MM.1S (cell line): Measurements from ENCODE around the gene DCTN2.

ENCODE experiments used
- DNase-seq: peaks from one replicate; pipeline ENCODE4 v3.0.0-alpha.2; 2015
- H2AFZ ChIP-seq: fragments of 300-600 bp; sonication (generic); 2 replicates; pipeline ENCODE4 v1.6.0; 2016; ENCODE audit warnings: antibody characterized with exemption, low read length
- H3F3A ChIP-seq: fragments of 300-600 bp; sonication (generic); 2 replicates; pipeline ENCODE4 v1.6.1; 2016; ENCODE audit warnings: mild to moderate bottlenecking, antibody characterized with exemption, low read length, moderate library complexity, mixed read lengths; ENCODE audit not compliant: insufficient read depth
- H3K27ac ChIP-seq: fragments of 300-600 bp; sonication (generic); 2 replicates; pipeline ENCODE4 v1.5.1; 2016; ENCODE audit warnings: mild to moderate bottlenecking, low read length
- H3K27me3 ChIP-seq: fragments of 300-600 bp; sonication (generic); replicated peaks from 2 replicates; pipeline ENCODE4 v1.6.0; 2016; ENCODE audit warnings: low read length; ENCODE audit not compliant: insufficient read depth
- H3K36me3 ChIP-seq: fragments of 300-600 bp; sonication (generic); replicated peaks from 2 replicates; pipeline ENCODE4 v1.6.1; 2016; ENCODE audit warnings: mild to moderate bottlenecking, low read length, mixed read lengths; ENCODE audit not compliant: insufficient read depth
- H3K4me1 ChIP-seq: fragments of 300-600 bp; sonication (generic); 2 replicates; pipeline ENCODE4 v1.6.1; 2016; ENCODE audit warnings: low read length, mixed read lengths
- H3K4me2 ChIP-seq: fragments of 300-600 bp; sonication (generic); 2 replicates; pipeline ENCODE4 v1.6.0; 2016; ENCODE audit warnings: low read depth, low read length
- H3K4me3 ChIP-seq: fragments of 300-600 bp; sonication (generic); 2 replicates; pipeline ENCODE4 v1.5.1; 2016; ENCODE audit warnings: low read length, mixed read lengths
- H3K79me2 ChIP-seq: fragments of 300-600 bp; sonication (generic); 2 replicates; pipeline ENCODE4 v1.6.1; 2016; ENCODE audit warnings: mixed run types, low read length, mixed read lengths
- H3K9ac ChIP-seq: fragments of 300-600 bp; sonication (generic); 2 replicates; pipeline ENCODE4 v1.6.1; 2016; ENCODE audit warnings: low read length, mixed read lengths
- H3K9me2 ChIP-seq: fragments of 300-600 bp; sonication (generic); replicated peaks from 2 replicates; pipeline ENCODE4 v1.6.1; 2016; ENCODE audit warnings: mild to moderate bottlenecking, low read length, mixed read lengths; ENCODE audit not compliant: insufficient read depth
- H3K9me3 ChIP-seq: fragments of 300-600 bp; sonication (generic); replicated peaks from 2 replicates; pipeline ENCODE4 v1.6.1; 2016; ENCODE audit warnings: mild to moderate bottlenecking, low read length, mixed read lengths; ENCODE audit not compliant: insufficient read depth
- H4K20me1 ChIP-seq: fragments of 300-600 bp; sonication (generic); 2 replicates; pipeline ENCODE4 v1.6.1; 2016; ENCODE audit warnings: mild to moderate bottlenecking, low read length, moderate library complexity, mixed read lengths; ENCODE audit not compliant: insufficient read depth
- EZH2 ChIP-seq: fragments of 300-600 bp; sonication (generic); optimal IDR thresholded peaks from 2 replicates; pipeline ENCODE3; 2017; ENCODE audit warnings: low read depth, mild to moderate bottlenecking, antibody characterized with exemption, low read length, mixed read lengths
- EZH2phosphoT487 ChIP-seq: fragments of 300-600 bp; sonication (generic); IDR thresholded peaks from 2 replicates; pipeline ENCODE4 v1.6.1; 2018; ENCODE audit warnings: antibody characterized with exemption, low read length
- TF ChIP-seq, protein P1 (sequence below): fragments of 300-600 bp; sonication (generic); IDR thresholded peaks from 2 replicates; pipeline ENCODE4 v1.5.1; 2016; ENCODE audit warnings: antibody characterized with exemption, low read length, mixed read lengths

DCTN2 gene

DNA sequence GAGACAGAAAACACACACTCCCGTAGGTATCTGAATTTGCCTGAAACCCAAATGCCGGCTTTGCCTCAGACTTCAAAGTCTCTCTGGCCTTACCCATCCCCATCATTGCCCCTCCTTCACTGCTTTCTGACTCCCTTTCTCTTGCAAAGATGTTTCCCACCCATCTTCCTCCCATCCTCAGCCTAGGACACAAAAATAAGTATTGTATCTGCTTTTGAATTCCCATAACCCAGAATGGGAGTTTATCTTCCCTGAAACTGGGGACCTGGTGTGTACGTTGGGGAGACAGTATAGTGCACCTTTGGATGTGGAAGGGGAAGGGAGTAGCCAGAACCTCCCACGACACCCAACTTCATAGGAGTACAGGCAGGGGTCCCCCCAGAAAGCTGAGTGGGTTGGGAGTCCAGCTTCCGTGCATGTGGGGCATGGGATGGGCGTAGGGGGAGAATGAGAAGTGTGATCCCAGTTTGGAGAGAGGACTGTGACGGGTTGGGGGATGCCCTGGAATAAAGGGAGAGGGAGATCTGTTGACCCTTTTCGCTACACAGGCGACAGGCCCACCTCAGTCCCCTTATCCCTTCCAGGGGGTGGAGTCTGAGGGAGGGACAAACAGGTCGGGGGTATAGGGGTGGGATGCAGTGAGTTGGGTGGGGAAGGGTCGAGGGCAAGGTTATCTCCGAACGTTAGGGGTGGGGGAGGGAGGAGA lies 2.4 kb upstream of the DCTN2 start:
- Histone ChIP-seq H3K27me3 (peaks cover 25% of the 10 kb centered on the region), H3K4me3 (peak overlapping the region; percentile 60), H3K4me1 (peaks cover 10% of the 10 kb centered on the region; the same call in 1 of the 2 replicates), H3F3A (no peaks in the 10 kb centered on the region), H4K20me1 (no peaks in the 10 kb centered on the region), H3K4me2 (peak overlapping the region; percentile 95), H3K9ac (no peak overlapping the region), H3K79me2 (peaks cover 25% of the 10 kb centered on the region), H3K27ac (no peak overlapping the region), H2AFZ (peak overlapping the region; percentile 80), H3K9me3 (no peaks in the 10 kb centered on the region), H3K36me3 (no peaks in the 10 kb centered on the region), H3K9me2 (no peaks in the 10 kb centered on the region)
- no peak for DNase-seq
- TF ChIP-seq, protein P1, sequence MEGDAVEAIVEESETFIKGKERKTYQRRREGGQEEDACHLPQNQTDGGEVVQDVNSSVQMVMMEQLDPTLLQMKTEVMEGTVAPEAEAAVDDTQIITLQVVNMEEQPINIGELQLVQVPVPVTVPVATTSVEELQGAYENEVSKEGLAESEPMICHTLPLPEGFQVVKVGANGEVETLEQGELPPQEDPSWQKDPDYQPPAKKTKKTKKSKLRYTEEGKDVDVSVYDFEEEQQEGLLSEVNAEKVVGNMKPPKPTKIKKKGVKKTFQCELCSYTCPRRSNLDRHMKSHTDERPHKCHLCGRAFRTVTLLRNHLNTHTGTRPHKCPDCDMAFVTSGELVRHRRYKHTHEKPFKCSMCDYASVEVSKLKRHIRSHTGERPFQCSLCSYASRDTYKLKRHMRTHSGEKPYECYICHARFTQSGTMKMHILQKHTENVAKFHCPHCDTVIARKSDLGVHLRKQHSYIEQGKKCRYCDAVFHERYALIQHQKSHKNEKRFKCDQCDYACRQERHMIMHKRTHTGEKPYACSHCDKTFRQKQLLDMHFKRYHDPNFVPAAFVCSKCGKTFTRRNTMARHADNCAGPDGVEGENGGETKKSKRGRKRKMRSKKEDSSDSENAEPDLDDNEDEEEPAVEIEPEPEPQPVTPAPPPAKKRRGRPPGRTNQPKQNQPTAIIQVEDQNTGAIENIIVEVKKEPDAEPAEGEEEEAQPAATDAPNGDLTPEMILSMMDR: no peak
- no peak for TF ChIP-seq EZH2phosphoT487
- no peak for TF ChIP-seq EZH2

DNA sequence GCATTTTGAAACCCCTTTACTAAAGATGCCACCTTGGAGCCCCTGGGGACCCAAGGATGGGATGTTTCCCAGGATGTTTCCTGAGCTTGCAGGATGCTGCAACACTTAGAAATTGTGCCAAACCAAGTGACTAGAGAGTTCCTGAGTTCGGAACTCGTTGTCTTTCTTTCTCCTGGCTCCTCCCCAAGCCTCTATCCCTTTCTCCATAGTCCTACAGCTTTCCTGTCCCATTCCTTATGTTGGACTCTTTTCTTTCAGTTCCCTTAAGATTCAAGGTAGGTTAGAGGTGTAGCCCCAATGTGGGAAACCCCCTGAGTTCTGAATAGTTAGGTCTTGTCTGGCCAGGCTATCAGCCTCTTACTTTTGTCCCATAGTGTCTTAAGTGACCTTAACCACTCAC lies 1.5 kb upstream of the DCTN2 start:
- Histone ChIP-seq H4K20me1 (no peaks in the 10 kb centered on the region), H3K27ac (no peak overlapping the region), H3K4me2 (no peak overlapping the region), H3K79me2 (peaks cover 29% of the 10 kb centered on the region), H3K9me2 (no peaks in the 10 kb centered on the region), H3K4me3 (no peak overlapping the region), H3F3A (no peaks in the 10 kb centered on the region), H3K9ac (no peak overlapping the region), H3K27me3 (peaks cover 25% of the 10 kb centered on the region), H3K4me1 (peaks cover 10% of the 10 kb centered on the region; the same call in 1 of the 2 replicates), H2AFZ (no peak overlapping the region), H3K9me3 (no peaks in the 10 kb centered on the region), H3K36me3 (no peaks in the 10 kb centered on the region)
- TF ChIP-seq, protein P1: no peak
- TF ChIP-seq EZH2phosphoT487 (no peak), EZH2 (no peak)
- DNase-seq: no peak

DNA sequence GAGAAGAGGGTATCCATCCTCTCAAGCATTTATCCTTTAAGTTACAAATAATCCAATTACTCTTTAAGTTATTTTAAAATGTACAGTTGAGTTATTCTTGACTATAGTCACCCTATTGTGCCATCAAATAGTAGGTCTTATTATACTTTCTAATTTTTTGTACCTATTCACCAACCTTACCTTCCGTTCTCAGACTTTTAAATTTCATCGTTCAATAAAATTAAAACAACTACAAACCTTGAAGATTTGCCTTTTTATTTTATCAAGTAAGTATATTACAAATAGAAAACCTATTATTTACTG lies 972 bp upstream of the DCTN2 start:
- Histone ChIP-seq H3K27me3 (peaks cover 25% of the 10 kb centered on the region), H2AFZ (no peak overlapping the region), H3K4me2 (peak overlapping the region; percentile 92; the same call in 1 of the 2 replicates), H3K9ac (no peak overlapping the region), H3K36me3 (no peaks in the 10 kb centered on the region), H3K9me3 (no peaks in the 10 kb centered on the region), H3K27ac (no peak overlapping the region), H3F3A (no peaks in the 10 kb centered on the region), H3K9me2 (no peaks in the 10 kb centered on the region), H3K4me1 (peaks cover 10% of the 10 kb centered on the region; the same call in 1 of the 2 replicates), H4K20me1 (no peaks in the 10 kb centered on the region), H3K79me2 (peaks cover 31% of the 10 kb centered on the region), H3K4me3 (no peak overlapping the region)
- no peak for DNase-seq
- TF ChIP-seq, protein P1: no peak
- TF ChIP-seq EZH2phosphoT487: no peak
- no peak for TF ChIP-seq EZH2
